Spleen (tissue), 11 donors: ENCODE measurements around the gene SFXN5. TPM values are rescaled to one million over a fixed set of nuclear protein-coding genes. Genes with fewer than 3 reads are reported as not detected.

ENCODE experiments used
- DNase-seq: peaks from one replicate; pipeline ENCODE4 v3.0.0-alpha.2; 2020
- H3K27ac ChIP-seq, 8 donors: fragments of 200-600 bp; sonication (generic) in 7 of 8; 1 replicate in 4 of 8; 2 replicates in 4 of 8; pipeline versions ENCODE4 v1.5.0 to v1.8.0; 2016 to 2021; ENCODE audit warnings: inconsistent platforms in 4 of 8, mild to moderate bottlenecking in 4 of 8, moderate library complexity in 1 of 8
- H3K27me3 ChIP-seq, 7 donors: fragments of 200-600 bp; sonication (generic) in 6 of 7; replicated peaks in 1 of 7; 1 replicate in 4 of 7; 2 replicates in 3 of 7; pipeline versions ENCODE4 v1.5.0 to v1.8.0; 2016 to 2021; ENCODE audit warnings: inconsistent platforms in 3 of 7, mild to moderate bottlenecking in 1 of 7
- H3K36me3 ChIP-seq, 6 donors: fragments of 200-600 bp; sonication (generic) in 5 of 6; 1 replicate in 4 of 6; 2 replicates in 2 of 6; pipeline versions ENCODE4 v1.5.0 to v1.8.0; 2016 to 2021; ENCODE audit warnings: inconsistent platforms in 2 of 6
- H3K4me1 ChIP-seq, 6 donors: fragments of 200-600 bp; sonication (generic) in 5 of 6; 1 replicate in 3 of 6; 2 replicates in 3 of 6; pipeline versions ENCODE4 v1.5.0 to v1.8.0; 2016 to 2021; ENCODE audit warnings: inconsistent platforms in 3 of 6
- H3K4me3 ChIP-seq, 8 donors: fragments of 200-600 bp; sonication (generic) in 7 of 8; 1 replicate in 4 of 8; 2 replicates in 4 of 8; pipeline versions ENCODE4 v1.5.0 to v1.8.0; 2016 to 2021; ENCODE audit warnings: inconsistent platforms in 4 of 8, mild to moderate bottlenecking in 4 of 8, moderate library complexity in 2 of 8
- H3K9me3 ChIP-seq, 8 donors: fragments of 200-600 bp; sonication (generic) in 7 of 8; 1 replicate in 4 of 8; 2 replicates in 4 of 8; pipeline versions ENCODE4 v1.5.0 to v1.8.0; 2016 to 2021; ENCODE audit warnings: inconsistent platforms in 4 of 8
- POLR2A ChIP-seq, 3 donors: fragments of 450-650 bp; IDR thresholded peaks; one replicate each; pipeline ENCODE4 v1.5.1; 2017; ENCODE audit warnings: antibody characterized with exemption in 3 of 3, mild to moderate bottlenecking in 1 of 3
- POLR2AphosphoS5 ChIP-seq, 3 donors: sonication (generic); formaldehyde crosslinking; IDR thresholded peaks; one replicate each; pipeline ENCODE4 v1.5.1; 2017; ENCODE audit warnings: antibody characterized with exemption in 3 of 3
- WGBS, 5 donors: extraction: QIAGEN DNeasy Blood & Tissue Kit in 3 of 5; methylation state at CpG; one replicate each; pipeline versions ENCODE4 v1.1.5 to v1.1.7; 2013 to 2018; 5-methylcytosine and 5-hydroxymethylcytosine counted together
- intact Hi-C: fragments of 100-400 bp; cut with DNase I; formaldehyde crosslinking; loops from one replicate; pipeline ENCODE4 v1.15.0; 2023; ENCODE audit warnings: low total_unique reads
- polyA plus RNA-seq, 3 donors: library from polyadenylated mRNA; stranded (reverse); fragments of 200-250 nt; gene quantifications; one replicate each; pipeline ENCODE4 v1.2.1, GENCODE V29; 2013
- total RNA-seq, 7 donors: library from RNA; depleted of rRNA in 3 of 7; stranded (reverse); fragments of >200 nt in 3 of 7; fragmentation: NEBNext Ultra II Directional in 4 of 7; extraction: Animal tissue kit (Norgen Biotek cat#: 25700) in 4 of 7; gene quantifications; one replicate each; pipeline versions ENCODE4 v1.1.0 to v1.2.1, GENCODE V29; 2016 to 2021
- TF ChIP-seq, protein P1 (sequence below), 11 experiments: fragments of 200-600 bp in 7 of 11; fragments of 450-650 bp in 4 of 11; sonication (generic) in 4 of 11; IDR thresholded peaks in 8 of 11; conservative IDR thresholded peaks in 3 of 11; 1 replicate in 7 of 11; 2 replicates in 4 of 11; pipeline versions ENCODE4 v1.4.0 to v1.8.0; 2016 to 2021; ENCODE audit warnings: antibody characterized with exemption in 11 of 11, inconsistent platforms in 4 of 11, mild to moderate bottlenecking in 1 of 11
- donor health status: healthy with polysubstance abuse.
- donor health status: DM: no; HTN: no; CAD: no; lungs with moderate emphysema.
- donor health status: DM: no; HTN: no; CAD: no.
- donor health status: Bipolar disorder and iron deficiency.
- donor health status: healthy.
- donor health status: DM: no; HTN: no; CAD: no.
- donor health status: DM: yes; HTN: yes; CAD: no.

The SFXN5 gene
- total and polyA plus RNA-seq, 10 donors = 2.6 to 41.4 (median 22.9) TPM

DNA sequence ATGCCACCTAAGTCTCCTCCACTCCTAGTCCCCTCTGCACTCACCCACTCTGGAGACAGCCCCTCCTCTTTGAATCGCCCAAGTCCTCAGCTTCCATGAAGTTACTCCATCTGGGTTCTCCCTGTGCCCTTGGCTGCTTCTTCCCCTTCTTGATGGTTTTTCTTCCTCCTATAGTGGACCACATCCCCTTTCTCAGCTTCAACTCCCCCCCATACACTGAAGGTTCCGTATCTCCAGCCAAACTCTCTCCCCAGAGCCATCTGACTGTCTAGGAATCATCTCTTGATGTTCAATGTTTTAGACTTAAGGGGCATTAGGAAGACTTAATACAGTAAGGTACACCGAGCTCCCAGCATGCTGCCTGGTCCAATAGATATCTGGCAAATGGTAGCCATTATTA lies 114.6 kb downstream of the SFXN5 start:
- H3K4me1 ChIP-seq = peaks cover 0 to 13% (median 0%) of the 10 kb centered on the region in 6 donors
- intact Hi-C loops = no loop called here
- no peak overlapping the region for H3K4me3 ChIP-seq
- H3K27me3 ChIP-seq = no peaks in the 10 kb centered on the region
- no peaks in the 10 kb centered on the region for H3K9me3 ChIP-seq
- peaks cover 0 to 98% (median 0%) of the 10 kb centered on the region in 6 donors for H3K36me3 ChIP-seq
- no peak overlapping the region for H3K27ac ChIP-seq
- no peak for DNase-seq
- TF ChIP-seq, protein P1, sequence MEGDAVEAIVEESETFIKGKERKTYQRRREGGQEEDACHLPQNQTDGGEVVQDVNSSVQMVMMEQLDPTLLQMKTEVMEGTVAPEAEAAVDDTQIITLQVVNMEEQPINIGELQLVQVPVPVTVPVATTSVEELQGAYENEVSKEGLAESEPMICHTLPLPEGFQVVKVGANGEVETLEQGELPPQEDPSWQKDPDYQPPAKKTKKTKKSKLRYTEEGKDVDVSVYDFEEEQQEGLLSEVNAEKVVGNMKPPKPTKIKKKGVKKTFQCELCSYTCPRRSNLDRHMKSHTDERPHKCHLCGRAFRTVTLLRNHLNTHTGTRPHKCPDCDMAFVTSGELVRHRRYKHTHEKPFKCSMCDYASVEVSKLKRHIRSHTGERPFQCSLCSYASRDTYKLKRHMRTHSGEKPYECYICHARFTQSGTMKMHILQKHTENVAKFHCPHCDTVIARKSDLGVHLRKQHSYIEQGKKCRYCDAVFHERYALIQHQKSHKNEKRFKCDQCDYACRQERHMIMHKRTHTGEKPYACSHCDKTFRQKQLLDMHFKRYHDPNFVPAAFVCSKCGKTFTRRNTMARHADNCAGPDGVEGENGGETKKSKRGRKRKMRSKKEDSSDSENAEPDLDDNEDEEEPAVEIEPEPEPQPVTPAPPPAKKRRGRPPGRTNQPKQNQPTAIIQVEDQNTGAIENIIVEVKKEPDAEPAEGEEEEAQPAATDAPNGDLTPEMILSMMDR (IDR thresholded peaks at IDR 0.05 in 8 of 11, conservative IDR thresholded peaks at IDR 0.05 in 3 of 11) = no peak
- TF ChIP-seq POLR2AphosphoS5 (IDR thresholded peaks at IDR 0.05) (no peak), POLR2A (IDR thresholded peaks at IDR 0.05) (no peak)
- WGBS, 5 donors = 63 to 89% (median 77%) methylated on average over 3 of the region's 3 CpGs

DNA sequence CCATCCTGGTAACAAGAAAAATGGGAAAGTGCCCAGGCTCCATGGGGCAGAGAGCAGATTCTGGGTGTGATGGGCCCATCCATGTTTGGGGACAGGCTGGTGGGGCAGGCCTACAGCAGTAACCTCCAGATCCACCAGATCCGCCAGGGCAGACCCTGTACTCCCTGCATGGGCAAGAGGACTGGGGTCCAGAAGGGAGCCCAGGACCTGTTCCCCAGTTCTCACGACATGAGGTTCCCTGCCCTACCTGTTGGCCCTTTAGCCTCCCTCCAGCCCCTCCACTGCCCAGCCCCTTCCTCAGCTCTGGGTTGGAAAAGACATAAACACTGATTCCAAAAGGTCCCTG lies 115.5 kb downstream of the SFXN5 start:
- H3K27me3 ChIP-seq = no peaks in the 10 kb centered on the region
- peaks cover 0 to 13% (median 0%) of the 10 kb centered on the region in 6 donors for H3K4me1 ChIP-seq
- TF ChIP-seq POLR2AphosphoS5 (IDR thresholded peaks at IDR 0.05) = no peak
- TF ChIP-seq, protein P1 (IDR thresholded peaks at IDR 0.05 in 8 of 11, conservative IDR thresholded peaks at IDR 0.05 in 3 of 11) = no peak
- no peak for TF ChIP-seq POLR2A (IDR thresholded peaks at IDR 0.05)
- DNase-seq = no peak
- WGBS, 5 donors = 84 to 100% (median 95%) methylated on average over 2 of the region's 2 CpGs
- intact Hi-C loops = no loop called here
- peaks cover 0 to 98% (median 0%) of the 10 kb centered on the region in 6 donors for H3K36me3 ChIP-seq
- H3K27ac ChIP-seq = no peak overlapping the region
- no peaks in the 10 kb centered on the region for H3K9me3 ChIP-seq
- H3K4me3 ChIP-seq = no peak overlapping the region

DNA sequence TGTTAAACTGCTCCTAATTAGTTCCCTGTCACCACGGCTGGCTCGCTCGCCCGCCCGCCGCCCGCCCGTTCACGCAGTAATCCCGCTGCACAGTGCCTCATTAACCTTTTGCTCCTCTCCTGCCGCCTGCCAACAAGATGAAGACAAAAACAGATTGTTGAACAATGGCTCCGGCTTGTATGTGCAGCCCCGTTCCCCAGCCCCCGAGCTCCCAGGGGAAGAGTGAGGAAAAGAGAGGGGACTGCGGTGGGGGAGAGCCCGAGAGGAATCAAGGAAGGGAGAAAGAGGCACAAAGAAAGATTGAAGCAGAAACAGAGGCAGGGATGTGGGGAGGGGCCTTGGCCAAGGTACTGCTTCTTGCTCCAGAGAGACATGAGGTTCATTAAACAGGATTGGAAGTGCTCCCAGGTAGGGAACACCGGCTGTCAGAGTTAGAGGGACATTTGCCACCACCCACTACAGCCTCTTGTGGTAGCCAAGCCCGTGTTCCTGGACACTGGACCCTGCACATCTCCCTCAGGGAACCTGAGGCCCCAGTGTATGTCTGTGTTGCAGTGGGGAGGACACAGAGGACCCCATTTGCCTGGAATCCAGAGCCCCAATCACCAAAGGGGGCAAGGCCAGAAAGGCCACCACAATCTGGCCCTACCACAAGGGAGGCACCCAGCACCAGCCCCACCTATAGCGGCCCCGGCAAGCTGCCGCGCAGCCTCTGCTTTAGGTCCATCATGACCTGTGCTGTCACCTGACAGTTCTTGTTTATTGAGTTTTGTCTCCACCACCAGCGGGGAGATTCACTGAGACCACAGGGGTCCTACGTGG lies 116.1 kb downstream of the SFXN5 start:
- DNase-seq = no peak
- TF ChIP-seq, protein P1 (IDR thresholded peaks at IDR 0.05 in 8 of 11, conservative IDR thresholded peaks at IDR 0.05 in 3 of 11) = no peak
- TF ChIP-seq POLR2AphosphoS5 (IDR thresholded peaks at IDR 0.05) (no peak), POLR2A (IDR thresholded peaks at IDR 0.05) (no peak)

More for the DNA sequence above, 116.1 kb downstream of the SFXN5 start:
- H3K36me3 ChIP-seq = peaks cover 0 to 98% (median 0%) of the 10 kb centered on the region in 6 donors
- 88 to 94% (median 92%) methylated on average over 24 of the region's 24 CpGs for WGBS, 5 donors
- no peaks in the 10 kb centered on the region for H3K9me3 ChIP-seq
- H3K4me1 ChIP-seq = peaks cover 0 to 13% (median 0%) of the 10 kb centered on the region in 6 donors
- H3K4me3 ChIP-seq = no peak overlapping the region
- no peak overlapping the region for H3K27ac ChIP-seq
- intact Hi-C loops = no loop called here
- no peaks in the 10 kb centered on the region for H3K27me3 ChIP-seq
